Dedifferentiated amniotic fluid mesenchymal stem cell (primary cell): Measurements from ENCODE around the gene LRP1B.

Experiments
- DNase-seq: peaks from one replicate; pipeline ENCODE4 v3.0.0-alpha.2; 2016; ENCODE audit errors: extremely low spot score

Gene LRP1B

GRCh38 chr2:142131010-142131669 lies at the start of gene LRP1B:
Gene LRP1B (minus strand): TSS chr2:142131016. CDS start chr2:142130729, 287 bp downstream.
- DNase-seq, result peak; percentile 31

- DNase-seq, result no peak
Observed at GRCh38 chr2:142179686-142180085, 48.9 kb upstream of the LRP1B start.

- DNase-seq, result no peak
Observed at GRCh38 chr2:142178604-142179003, 47.8 kb upstream of the LRP1B start.

GRCh38 chr2:142176941-142177340 lies 46.1 kb upstream of the LRP1B start:
- no peak for DNase-seq

- DNase-seq, result no peak
Observed at GRCh38 chr2:142175813-142176338, 45.1 kb upstream of the LRP1B start.

- no peak for DNase-seq
Observed at GRCh38 chr2:142174176-142174575, 43.4 kb upstream of the LRP1B start.

- DNase-seq, result no peak
Observed at GRCh38 chr2:142170847-142171246, 40.0 kb upstream of the LRP1B start.

GRCh38 chr2:142165790-142166189 lies 35.0 kb upstream of the LRP1B start:
- peak; percentile 59 for DNase-seq

GRCh38 chr2:142153601-142154000 lies 22.8 kb upstream of the LRP1B start:
- peak; percentile 57 for DNase-seq

- no peak for DNase-seq
Observed at GRCh38 chr2:142150453-142150852, 19.6 kb upstream of the LRP1B start.

- no peak for DNase-seq
Observed at GRCh38 chr2:142144547-142144946, 13.7 kb upstream of the LRP1B start.

- DNase-seq, result no peak
Observed at GRCh38 chr2:142142595-142142994, 11.8 kb upstream of the LRP1B start.

- DNase-seq, result peak; percentile 60
Observed at GRCh38 chr2:142140434-142140845, 9.6 kb upstream of the LRP1B start.

- DNase-seq, result no peak
Observed at GRCh38 chr2:142139384-142139783, 8.6 kb upstream of the LRP1B start.

- DNase-seq, result no peak
Observed at GRCh38 chr2:142136571-142136970, 5.8 kb upstream of the LRP1B start.

- DNase-seq, result no peak
Observed at GRCh38 chr2:142134911-142135310, 4.1 kb upstream of the LRP1B start.

GRCh38 chr2:142130111-142131009 lies 456 bp downstream of the LRP1B start:
- DNase-seq, result peak; percentile 61

- DNase-seq, result no peak
Observed at GRCh38 chr2:142128105-142128504, 2.7 kb downstream of the LRP1B start.

- DNase-seq, result no peak
Observed at GRCh38 chr2:142127248-142127647, 3.6 kb downstream of the LRP1B start.

GRCh38 chr2:142124706-142125105 lies 6.1 kb downstream of the LRP1B start:
- DNase-seq, result no peak

- DNase-seq, result no peak
Observed at GRCh38 chr2:142119347-142119746, 11.5 kb downstream of the LRP1B start.

GRCh38 chr2:142112757-142113221 lies 18.0 kb downstream of the LRP1B start:
- peak; percentile 79 for DNase-seq
